22Rv1 (cell line): ENCODE data around the gene ENTPD6.

ENCODE experiments used
- CTCF ChIP-seq: fragments of 450-650 bp; IDR thresholded peaks from 2 replicates; pipeline ENCODE4 v1.5.1; 2017; ENCODE audit warnings: mild to moderate bottlenecking
- ZFX ChIP-seq: fragments of 450-650 bp; IDR thresholded peaks from 2 replicates; pipeline ENCODE4 v1.6.1; 2017; ENCODE audit warnings: antibody characterized with exemption, borderline replicate concordance

GRCh38 chr20:25269057-25269832, 73.7 kb downstream of the ENTPD6 start:
- no peak for TF ChIP-seq CTCF
- TF ChIP-seq ZFX: no peak
